ENCODE results near the gene EPN2. TPM values are rescaled to one million over a fixed set of nuclear protein-coding genes. Genes with fewer than 3 reads are reported as not detected.

Gene EPN2
- total RNA-seq, 1 experiment from 2014 or later: 31.3 TPM

DNA sequence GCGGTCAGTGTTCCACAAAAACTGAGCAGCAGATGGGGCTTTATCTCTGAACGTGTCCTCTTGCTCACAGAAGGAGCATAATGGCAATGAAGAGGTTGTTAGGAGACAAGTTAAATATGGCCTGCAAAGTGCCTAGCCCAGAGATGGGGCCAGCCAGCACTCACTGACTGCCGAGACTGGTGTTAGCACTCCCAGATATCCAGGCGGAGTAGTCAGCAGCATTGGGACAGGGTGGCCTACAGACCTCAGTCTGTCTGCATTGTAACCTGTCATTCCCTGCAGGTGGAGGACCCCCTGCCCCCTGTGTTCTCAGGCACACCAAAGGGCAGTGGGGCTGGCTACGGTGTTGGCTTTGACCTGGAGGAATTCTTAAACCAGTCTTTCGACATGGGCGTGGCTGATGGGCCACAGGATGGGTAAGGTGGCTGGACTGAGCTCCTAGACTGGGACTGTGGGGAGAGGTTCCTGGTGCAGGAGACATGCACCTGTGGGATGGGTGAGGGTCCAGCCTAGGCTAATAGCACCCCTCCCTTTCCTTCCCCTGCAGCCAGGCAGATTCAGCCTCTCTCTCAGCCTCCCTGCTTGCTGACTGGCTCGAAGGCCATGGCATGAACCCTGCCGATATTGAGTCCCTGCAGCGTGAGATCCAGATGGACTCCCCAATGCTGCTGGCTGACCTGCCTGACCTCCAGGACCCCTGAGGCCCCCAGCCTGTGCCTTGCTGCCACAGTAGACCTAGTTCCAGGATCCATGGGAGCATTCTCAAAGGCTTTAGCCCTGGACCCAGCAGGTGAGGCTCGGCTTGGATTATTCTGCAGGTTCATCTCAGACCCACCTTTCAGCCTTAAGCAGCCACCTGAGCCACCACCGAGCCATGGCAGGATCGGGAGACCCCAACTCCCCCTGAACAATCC lies 145.6 kb downstream of the EPN2 start:
- H3K36me3 Mint-ChIP-seq (ENCODE audit: insufficient read depth, unreplicated experiment): peaks cover 31% of the 10 kb centered on the region
- no peak overlapping the region for H3K27ac Mint-ChIP-seq (ENCODE audit: unreplicated experiment)
- BruUV-seq (replicated peaks): no TSS peak
- no peaks in the 10 kb centered on the region for H3K9me3 Mint-ChIP-seq (ENCODE audit: low read depth, unreplicated experiment)
- intact Hi-C loops (cut with micrococcal nuclease; ENCODE audit: unreplicated experiment): no loop called here
- no peak for DNase-seq
- TF ChIP-seq, protein P1, sequence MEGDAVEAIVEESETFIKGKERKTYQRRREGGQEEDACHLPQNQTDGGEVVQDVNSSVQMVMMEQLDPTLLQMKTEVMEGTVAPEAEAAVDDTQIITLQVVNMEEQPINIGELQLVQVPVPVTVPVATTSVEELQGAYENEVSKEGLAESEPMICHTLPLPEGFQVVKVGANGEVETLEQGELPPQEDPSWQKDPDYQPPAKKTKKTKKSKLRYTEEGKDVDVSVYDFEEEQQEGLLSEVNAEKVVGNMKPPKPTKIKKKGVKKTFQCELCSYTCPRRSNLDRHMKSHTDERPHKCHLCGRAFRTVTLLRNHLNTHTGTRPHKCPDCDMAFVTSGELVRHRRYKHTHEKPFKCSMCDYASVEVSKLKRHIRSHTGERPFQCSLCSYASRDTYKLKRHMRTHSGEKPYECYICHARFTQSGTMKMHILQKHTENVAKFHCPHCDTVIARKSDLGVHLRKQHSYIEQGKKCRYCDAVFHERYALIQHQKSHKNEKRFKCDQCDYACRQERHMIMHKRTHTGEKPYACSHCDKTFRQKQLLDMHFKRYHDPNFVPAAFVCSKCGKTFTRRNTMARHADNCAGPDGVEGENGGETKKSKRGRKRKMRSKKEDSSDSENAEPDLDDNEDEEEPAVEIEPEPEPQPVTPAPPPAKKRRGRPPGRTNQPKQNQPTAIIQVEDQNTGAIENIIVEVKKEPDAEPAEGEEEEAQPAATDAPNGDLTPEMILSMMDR (IDR thresholded peaks at IDR 0.05; ENCODE audit: unreplicated experiment): no peak
- H3K4me1 Mint-ChIP-seq (ENCODE audit: low read depth, unreplicated experiment): no peaks in the 10 kb centered on the region
- no peak overlapping the region for H3K4me3 Mint-ChIP-seq (ENCODE audit: low read depth, unreplicated experiment)
- CTCF ChIA-PET: no interaction called here
- H3K27me3 Mint-ChIP-seq (ENCODE audit: unreplicated experiment): no peaks in the 10 kb centered on the region

DNA sequence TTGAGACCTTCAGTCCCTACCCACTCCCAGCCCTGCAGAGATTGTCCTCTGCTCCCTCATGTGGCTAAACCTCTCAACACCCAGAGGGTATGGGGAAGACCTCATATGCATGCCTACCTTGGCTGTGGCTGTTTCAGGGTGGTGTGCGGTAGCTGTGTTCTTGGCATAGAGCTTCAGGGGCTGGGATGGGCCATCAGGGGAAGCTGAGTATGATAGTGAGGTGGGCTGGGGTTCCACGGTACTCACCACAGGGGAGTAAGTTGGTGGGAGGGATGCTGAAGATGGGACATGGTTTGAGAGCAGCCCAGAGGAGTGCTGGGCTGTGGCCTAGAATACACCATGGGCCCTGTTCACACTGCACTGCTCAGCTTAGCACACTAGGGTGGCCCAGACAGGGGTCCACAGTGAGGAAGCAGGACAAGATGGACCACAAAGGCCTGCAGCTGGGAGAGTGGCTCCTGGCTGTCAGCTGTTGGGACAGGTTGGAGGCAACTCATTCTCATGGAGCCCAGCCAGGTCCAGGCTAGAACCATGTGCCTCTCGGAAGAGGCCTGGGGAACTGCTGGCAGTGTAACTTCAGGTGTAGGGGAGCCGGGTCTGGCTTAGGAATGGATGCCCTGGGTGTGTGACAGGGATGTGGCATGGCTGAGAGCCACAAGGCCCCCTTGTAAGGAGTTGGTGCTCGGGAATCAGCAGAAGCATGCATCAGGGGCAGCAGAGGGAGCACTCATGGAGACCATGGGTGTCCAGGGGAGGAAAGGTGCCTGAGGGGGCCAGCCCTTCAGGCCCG lies 146.7 kb downstream of the EPN2 start:
- TF ChIP-seq, protein P1 (IDR thresholded peaks at IDR 0.05; ENCODE audit: unreplicated experiment): no peak
- Mint-ChIP-seq H3K4me3 (ENCODE audit: low read depth, unreplicated experiment) (no peak overlapping the region), H3K27me3 (ENCODE audit: unreplicated experiment) (no peaks in the 10 kb centered on the region), H3K9me3 (ENCODE audit: low read depth, unreplicated experiment) (no peaks in the 10 kb centered on the region), H3K36me3 (ENCODE audit: insufficient read depth, unreplicated experiment) (peaks cover 20% of the 10 kb centered on the region), H3K4me1 (ENCODE audit: low read depth, unreplicated experiment) (no peaks in the 10 kb centered on the region), H3K27ac (ENCODE audit: unreplicated experiment) (no peak overlapping the region)
- intact Hi-C loops (cut with micrococcal nuclease; ENCODE audit: unreplicated experiment): no loop called here
- CTCF ChIA-PET: no interaction called here
- no peak for DNase-seq
- BruUV-seq (replicated peaks): no TSS peak

DNA sequence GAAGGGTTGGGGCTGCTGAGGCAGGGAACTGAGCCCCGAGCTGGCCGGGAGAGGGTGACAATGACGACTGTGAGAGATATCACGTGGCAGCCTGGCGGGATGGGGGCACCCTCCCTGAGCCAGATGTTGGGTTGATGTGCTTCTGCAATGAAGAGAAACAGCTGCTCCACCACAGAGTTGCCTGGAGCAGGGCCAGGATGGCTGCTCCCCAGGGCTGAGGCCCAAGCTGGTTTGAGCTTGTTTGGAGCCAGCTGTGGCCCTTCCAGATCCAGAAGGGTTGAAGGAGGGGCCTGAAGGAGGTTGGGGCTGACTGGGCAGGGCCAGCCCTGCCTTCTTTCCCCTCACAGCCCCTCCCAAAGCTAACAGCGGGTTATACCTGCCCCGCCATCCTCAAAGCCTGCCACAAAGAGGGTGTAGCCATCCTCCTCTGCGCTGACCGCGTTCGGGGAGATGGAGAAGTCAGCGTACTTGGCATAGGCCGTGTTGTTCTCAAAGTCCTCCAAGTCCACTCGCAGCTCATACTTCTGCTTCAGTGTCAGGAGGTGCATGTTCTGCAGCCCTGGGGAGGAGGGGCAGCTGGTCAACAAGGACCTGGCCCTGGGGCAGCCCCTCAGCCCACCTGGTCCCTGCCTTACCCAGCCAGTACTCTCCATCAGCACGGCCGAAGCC lies 147.7 kb downstream of the EPN2 start:
- no peak overlapping the region for H3K4me3 Mint-ChIP-seq (ENCODE audit: low read depth, unreplicated experiment)
- CTCF ChIA-PET: no interaction called here
- no peaks in the 10 kb centered on the region for H3K4me1 Mint-ChIP-seq (ENCODE audit: low read depth, unreplicated experiment)
- no peak for DNase-seq
- peaks cover 10% of the 10 kb centered on the region for H3K36me3 Mint-ChIP-seq (ENCODE audit: insufficient read depth, unreplicated experiment)
- TF ChIP-seq, protein P1 (IDR thresholded peaks at IDR 0.05; ENCODE audit: unreplicated experiment): no peak
- H3K27me3 Mint-ChIP-seq (ENCODE audit: unreplicated experiment): no peaks in the 10 kb centered on the region
- intact Hi-C loops (cut with micrococcal nuclease; ENCODE audit: unreplicated experiment): no loop called here
- no TSS peak for BruUV-seq (replicated peaks)
- H3K27ac Mint-ChIP-seq (ENCODE audit: unreplicated experiment): no peak overlapping the region
- H3K9me3 Mint-ChIP-seq (ENCODE audit: low read depth, unreplicated experiment): no peaks in the 10 kb centered on the region

DNA sequence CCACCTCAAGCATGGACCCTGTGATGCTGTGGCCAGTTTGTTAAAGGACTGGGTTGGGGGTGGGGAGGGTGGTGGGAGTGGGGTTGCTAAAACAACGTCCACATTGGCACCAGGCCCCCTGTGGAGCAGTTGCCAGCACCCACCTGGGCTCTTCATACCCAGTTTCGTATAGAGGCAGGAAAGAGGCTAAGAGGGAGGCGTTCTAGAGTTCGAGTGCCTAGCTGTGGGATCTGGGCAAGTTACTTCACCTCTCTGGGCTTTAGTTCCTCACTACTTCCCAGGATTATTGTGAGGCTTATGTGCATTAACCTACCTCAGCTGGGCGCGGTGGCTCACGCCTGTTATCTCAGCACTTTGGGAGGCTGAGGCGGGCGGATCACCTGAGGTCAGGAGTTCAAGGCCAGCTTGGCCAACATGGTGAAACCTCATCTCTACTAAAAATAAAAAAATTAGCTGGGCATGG lies 148.4 kb downstream of the EPN2 start:
- BruUV-seq (replicated peaks): no TSS peak
- H3K4me1 Mint-ChIP-seq (ENCODE audit: low read depth, unreplicated experiment): no peaks in the 10 kb centered on the region
- intact Hi-C loops (cut with micrococcal nuclease; ENCODE audit: unreplicated experiment): no loop called here
- no peaks in the 10 kb centered on the region for H3K9me3 Mint-ChIP-seq (ENCODE audit: low read depth, unreplicated experiment)
- CTCF ChIA-PET: no interaction called here
- no peak overlapping the region for H3K4me3 Mint-ChIP-seq (ENCODE audit: low read depth, unreplicated experiment)
- no peak overlapping the region for H3K27ac Mint-ChIP-seq (ENCODE audit: unreplicated experiment)
- H3K36me3 Mint-ChIP-seq (ENCODE audit: insufficient read depth, unreplicated experiment): peaks cover 10% of the 10 kb centered on the region
- TF ChIP-seq, protein P1 (IDR thresholded peaks at IDR 0.05; ENCODE audit: unreplicated experiment): no peak
- no peaks in the 10 kb centered on the region for H3K27me3 Mint-ChIP-seq (ENCODE audit: unreplicated experiment)
- no peak for DNase-seq

Measured in Calu3 (cell line).